DOHH2 (cell line): ENCODE results near the gene GALK2.

Experiments used
- CTCF ChIP-seq: fragments of 200-600 bp; sonication (generic); IDR thresholded peaks from one replicate; pipeline ENCODE4 v1.5.1; 2014; ENCODE audit warnings: antibody characterized with exemption, mild to moderate bottlenecking, low read depth, low read length; ENCODE audit not compliant: poor library complexity, severe bottlenecking
- EZH2phosphoT487 ChIP-seq: fragments of 200-600 bp; sonication (generic); IDR thresholded peaks from 2 replicates; pipeline ENCODE4 v1.6.1; 2017; ENCODE audit warnings: borderline replicate concordance, mild to moderate bottlenecking, antibody characterized with exemption, low read length, moderate library complexity, mixed read lengths

- no peak for TF ChIP-seq CTCF
- TF ChIP-seq EZH2phosphoT487 = no peak
Observed at GRCh38 chr15:49154359-49154758, 15.7 kb upstream of the GALK2 start.
